Ovary (tissue), 10 donors: Measurements from ENCODE around the gene MICOS13. TPM values are rescaled to one million over a fixed set of nuclear protein-coding genes. Genes with fewer than 3 reads are reported as not detected.

ENCODE experiments used
- DNase-seq, 5 donors: peaks; one replicate each; pipeline ENCODE4 v3.0.0-alpha.2; 2019 to 2020
- H3K27ac ChIP-seq, 2 donors: fragments of 200-600 bp; one replicate each; pipeline versions ENCODE4 v1.5.1 to v1.8.0; 2019 to 2022
- H3K27me3 ChIP-seq: fragments of 200-600 bp; one replicate; pipeline ENCODE4 v1.8.0; 2022
- H3K36me3 ChIP-seq: fragments of 200-600 bp; sonication (generic); one replicate; pipeline ENCODE4 v1.5.1; 2019
- H3K4me1 ChIP-seq: one replicate; pipeline ENCODE4 v1.8.1; 2013; ENCODE audit warnings: mild to moderate bottlenecking, moderate library complexity; ENCODE audit not compliant: insufficient read depth
- H3K4me3 ChIP-seq: fragments of 200-600 bp; sonication (generic); one replicate; pipeline ENCODE4 v1.5.1; 2017
- H3K9me3 ChIP-seq, 2 donors: fragments of 200-600 bp in 1 of 2; sonication (generic) in 1 of 2; one replicate each; pipeline versions ENCODE4 v1.5.1 to v1.8.1; 2013 to 2019; ENCODE audit warnings: mild to moderate bottlenecking in 1 of 2, moderate library complexity in 1 of 2
- CTCF ChIP-seq, 3 donors: fragments of 450-650 bp in 2 of 3; fragments of 200-600 bp in 1 of 3; IDR thresholded peaks; one replicate each; pipeline versions ENCODE4 v1.5.1 to v1.8.0; 2016 to 2022; ENCODE audit warnings: antibody characterized with exemption in 3 of 3, mild to moderate bottlenecking in 1 of 3
- EP300 ChIP-seq: sonication (generic); formaldehyde crosslinking; IDR thresholded peaks from one replicate; pipeline ENCODE4 v1.6.1; 2017; ENCODE audit warnings: antibody characterized with exemption
- POLR2A ChIP-seq: fragments of 450-650 bp; IDR thresholded peaks from one replicate; pipeline ENCODE4 v1.6.1; 2017; ENCODE audit warnings: antibody characterized with exemption, mild to moderate bottlenecking, moderate library complexity
- WGBS, 3 donors: extraction: QIAGEN DNeasy Blood & Tissue Kit in 1 of 3; methylation state at CpG; one replicate each; pipeline versions ENCODE4 v1.1.5 to v1.1.7; 2013 to 2017; 5-methylcytosine and 5-hydroxymethylcytosine counted together
- intact Hi-C, 4 donors: fragments of 100-400 bp; cut with DNase I; formaldehyde crosslinking; loops; one replicate each; pipeline versions ENCODE4 v1.11.0 to v1.15.1; 2022 to 2023
- long read RNA-seq, 3 donors: library from polyadenylated mRNA in 2 of 3; unstranded in 2 of 3; transcript quantifications; one replicate each; pipeline ENCODE4 v2.0.0 and lab custom pipeline, GENCODE V29; 2021 to 2026
- polyA plus RNA-seq, 2 donors: library from polyadenylated mRNA; stranded (reverse); fragments of 200-250 nt in 1 of 2; fragments of 350-450 nt in 1 of 2; fragmentation: Illumina TruSeq in 1 of 2; extraction: RNeasy Lipid Tissue Mini Kit (QIAGEN cat#74804) in 1 of 2; gene quantifications; one replicate each; pipeline ENCODE4 v1.2.3, GENCODE V29; 2013 to 2014
- total RNA-seq, 7 donors: library from RNA; depleted of rRNA in 2 of 7; stranded (reverse); fragments of >200 nt in 2 of 7; fragmentation: NEBNext Ultra II Directional in 3 of 7; extraction: Animal tissue kit (Norgen Biotek cat#: 25700) in 3 of 7; gene quantifications; one replicate each; pipeline versions ENCODE4 v1.1.0 to v1.2.4, GENCODE V29; 2016 to 2023
- donor health status: DM: no; HTN: no; CAD: no; lungs with moderate emphysema.
- donor health status: DM: no; HTN: no; CAD: no.
- donor health status: Bipolar disorder and iron deficiency.
- donor health status: DM: yes; HTN: yes; CAD: no.
- donor health status: DM: no; HTN: no; CAD: no.
- donor health status: DM: yes; HTN: yes; CAD: no.

The MICOS13 gene, protein sequence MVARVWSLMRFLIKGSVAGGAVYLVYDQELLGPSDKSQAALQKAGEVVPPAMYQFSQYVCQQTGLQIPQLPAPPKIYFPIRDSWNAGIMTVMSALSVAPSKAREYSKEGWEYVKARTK
- total RNA-seq: 10 to 100 TPM; 25.7 to 48.7 (median 44.2) TPM
- 10 to 100 TPM in 1 of 2 donors, 1 to 10 TPM in 1; 5.2 to 47.3 TPM for polyA plus RNA-seq
- long read RNA-seq, donor 1, transcript C19orf70-201 (4 exons, 896 nt): major isoform, 7 of 16 reads
- long read RNA-seq, donor 1, partial matches to known transcripts: 1 of 16 reads
- long read RNA-seq, donor 1, other reads (novel, unspliced or antisense): 5 of 16 reads
- long read RNA-seq, donor 2, transcript C19orf70-201 (4 exons, 896 nt): major isoform, 36 of 46 reads
- long read RNA-seq, donor 2, partial matches to known transcripts: 8 of 46 reads
- long read RNA-seq, donor 2, other reads (novel, unspliced or antisense): 0 of 46 reads
- long read RNA-seq, donor 3, transcript C19orf70-201 (4 exons, 896 nt): major isoform, 56 of 66 reads
- long read RNA-seq, donor 3, partial matches to known transcripts: 3 of 66 reads
- long read RNA-seq, donor 3, other reads (novel, unspliced or antisense): 4 of 66 reads

DNA sequence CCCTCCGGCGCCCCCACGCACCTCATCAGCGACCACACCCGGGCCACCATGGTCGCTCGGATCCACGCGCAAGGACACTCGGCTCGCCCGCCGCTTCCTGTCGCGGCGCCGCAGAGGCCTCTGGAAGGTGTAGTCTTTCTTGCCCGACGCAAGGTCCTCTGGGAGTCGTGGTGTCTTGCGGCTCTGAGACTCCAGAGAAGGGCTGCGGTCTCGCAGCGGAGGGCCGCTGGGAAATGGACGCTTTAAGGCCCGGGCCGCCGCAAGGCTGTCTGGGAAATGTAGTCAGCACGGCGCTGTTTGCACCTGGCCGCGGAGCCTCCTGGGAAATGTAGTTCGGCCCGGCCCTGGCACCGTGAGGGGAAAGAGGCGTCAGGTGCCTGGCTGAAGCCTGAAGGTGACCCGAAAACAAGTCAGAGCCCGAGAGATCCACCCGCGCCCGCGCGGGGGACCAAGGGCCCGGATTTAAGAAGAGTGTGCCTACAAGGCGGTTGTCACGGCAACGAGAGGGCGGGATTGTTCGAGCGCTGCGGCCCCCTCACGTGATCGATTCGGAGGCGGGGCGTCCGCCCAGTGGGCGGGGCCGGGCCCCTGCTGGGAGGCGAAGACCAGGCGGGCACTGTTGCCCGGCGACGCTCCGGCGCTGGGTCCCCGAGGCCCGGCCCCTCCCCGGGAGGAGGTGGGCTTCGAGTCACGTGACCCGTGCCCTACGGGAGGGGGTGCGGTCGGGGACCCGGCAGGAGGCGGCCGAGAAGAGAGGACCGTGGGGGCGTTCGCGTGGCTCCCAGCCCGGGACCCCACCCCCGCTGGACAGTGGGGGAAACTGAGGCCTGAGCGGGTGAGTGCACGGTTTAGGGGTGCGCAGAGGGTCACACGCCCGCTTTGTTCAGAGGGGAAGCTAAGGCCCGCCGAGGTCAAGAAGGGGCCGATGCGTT, at the start of gene MICOS13, which contains the start of gene HSD11B1L:
Gene MICOS13, minus strand, starts transcription at position 80 of the 932 bp plus-strand sequence. Its CDS starts 30 bp downstream, at position 50.
Gene HSD11B1L, plus strand, starts transcription at position 591 of the 932 bp plus-strand sequence. CDS start 3,806 bp downstream, outside the sequence.
- H3K36me3 ChIP-seq: no peaks in the 10 kb centered on the region
- H3K9me3 ChIP-seq: no peaks in the 10 kb centered on the region
- WGBS, 3 donors: 0 to 1% (median 1%) methylated on average over 84 to 94 of the region's 94 CpGs
- H3K27ac ChIP-seq: peak within 1 kb of the TSS; percentile 78 to 88
- DNase-seq: peak; percentile 98 to 99 (median 99)
- H3K27me3 ChIP-seq: no peaks in the 10 kb centered on the region
- peaks cover 10% of the 10 kb centered on the region for H3K4me1 ChIP-seq
- peak; percentile 35 for TF ChIP-seq EP300
- peak; percentile 17 for TF ChIP-seq POLR2A
- no peak for TF ChIP-seq CTCF (IDR thresholded peaks at IDR 0.05)
- peak within 1 kb of the TSS; percentile 94 for H3K4me3 ChIP-seq
- intact Hi-C loops: loop anchor here in 1 of 4 donors (10.0 kb wide), 1 partner anchor 56 kb away; the partner anchor contains the start of genes SAFB and SAFB2

- H3K4me1 ChIP-seq: no peaks in the 10 kb centered on the region
- no peaks in the 10 kb centered on the region for H3K27me3 ChIP-seq
- no peak overlapping the region for H3K27ac ChIP-seq
- TF ChIP-seq POLR2A: no peak
- no peak for TF ChIP-seq EP300
- no peak for TF ChIP-seq CTCF (IDR thresholded peaks at IDR 0.05)
- DNase-seq: no peak
- intact Hi-C loops: no loop called here
- H3K4me3 ChIP-seq: no peak overlapping the region
- WGBS, 3 donors: 91 to 95% (median 92%) methylated on average over 4 of the region's 4 CpGs
- peaks cover 0 to 4% of the 10 kb centered on the region in 2 donors for H3K9me3 ChIP-seq
- H3K36me3 ChIP-seq: no peaks in the 10 kb centered on the region
Observed at GRCh38 chr19:5727453-5728050, 47.2 kb upstream of the MICOS13 start.

- H3K4me3 ChIP-seq: peak within 1 kb of the TSS; percentile 70
- peaks cover 7% of the 10 kb centered on the region for H3K4me1 ChIP-seq
- 0 to 1% (median 0%) methylated on average over 58 to 90 of the region's 90 CpGs for WGBS, 3 donors
- H3K27me3 ChIP-seq: no peaks in the 10 kb centered on the region
- H3K9me3 ChIP-seq: no peaks in the 10 kb centered on the region
- peak; percentile 66 for TF ChIP-seq POLR2A
- peak; percentile 86 for TF ChIP-seq EP300
- peak; percentile 87 to 99 (median 97) for TF ChIP-seq CTCF (IDR thresholded peaks at IDR 0.05)
- H3K36me3 ChIP-seq: no peaks in the 10 kb centered on the region
- intact Hi-C loops: no loop called here
- peak within 1 kb of the TSS; percentile 70 to 88 for H3K27ac ChIP-seq
- peak; percentile 97 to 99 (median 98) for DNase-seq
Observed at GRCh38 chr19:5719961-5720790, 39.9 kb upstream of the MICOS13 start, which contains the start of the genes CATSPERD and LONP1. TSS of gene CATSPERD (plus strand) at chr19:5720637. CDS start at chr19:5720738, 101 bp downstream. TSS of gene LONP1 (minus strand) at chr19:5720146. CDS start at chr19:5720132, 14 bp downstream.
